ENCODE results near the gene EIF3J. TPM values are rescaled to one million over a fixed set of nuclear protein-coding genes. Genes with fewer than 3 reads are reported as not detected.

Gene EIF3J
- total and polyA plus RNA-seq, 4 donors = 23.5 to 49.9 (median 39.6) TPM

GRCh38 chr15:44585633-44586032, 48.7 kb downstream of the EIF3J start:
- no peak for TF ChIP-seq YY1 (IDR thresholded peaks at IDR 0.05)
- no peak for TF ChIP-seq GABPA (IDR thresholded peaks at IDR 0.05 in 1 of 2, conservative IDR thresholded peaks at IDR 0.05 in 1 of 2)
- TF ChIP-seq JUND (IDR thresholded peaks at IDR 0.05) = no peak
- TF ChIP-seq FOXA2 (IDR thresholded peaks at IDR 0.05) = no peak
- no peak for TF ChIP-seq ZBTB33 (IDR thresholded peaks at IDR 0.05)
- no peak for TF ChIP-seq HNF4G (IDR thresholded peaks at IDR 0.05)
- TF ChIP-seq RXRA (IDR thresholded peaks at IDR 0.05) = no peak
- no peak for TF ChIP-seq FOXA1 (IDR thresholded peaks at IDR 0.05)
- no peak for TF ChIP-seq HNF4A (conservative IDR thresholded peaks at IDR 0.05)
- TF ChIP-seq REST (IDR thresholded peaks at IDR 0.05) = no peak
- no peak for TF ChIP-seq MAX (IDR thresholded peaks at IDR 0.05)
- no peak for TF ChIP-seq CTCF (IDR thresholded peaks at IDR 0.05; ENCODE audit: low read depth, low read length, missing input control)
- TF ChIP-seq TAF1 (conservative IDR thresholded peaks at IDR 0.05) = no peak
- TF ChIP-seq RAD21 (IDR thresholded peaks at IDR 0.05) = no peak
- TF ChIP-seq EGR1 (IDR thresholded peaks at IDR 0.05; ENCODE audit: low read depth in 2 of 2) = no peak
- TF ChIP-seq SP1 (IDR thresholded peaks at IDR 0.05) = no peak
- TF ChIP-seq NR2F2 (IDR thresholded peaks at IDR 0.05) = no peak
- TF ChIP-seq ATF3 (IDR thresholded peaks at IDR 0.05) = no peak
- no peak overlapping the region for H3K4me3 ChIP-seq (ENCODE audit: low read depth in 1 of 3, low read length in 3 of 3)
- peaks cover 0 to 4% (median 0%) of the 10 kb centered on the region in 4 donors for H3K9me3 ChIP-seq (ENCODE audit: control insufficient read depth in 4 of 4, low read length in 3 of 4)
- peaks cover 12 to 68% (median 61%) of the 10 kb centered on the region in 4 donors for H3K36me3 ChIP-seq (ENCODE audit: control insufficient read depth in 4 of 4, insufficient read depth in 3 of 4, low read depth in 1 of 4, low read length in 3 of 4)
- no peaks in the 10 kb centered on the region for H3K4me1 ChIP-seq (ENCODE audit: control insufficient read depth in 4 of 4, insufficient read depth in 4 of 4, low read length in 3 of 4)
- no peak overlapping the region for H3K27ac ChIP-seq (ENCODE audit: low read depth in 1 of 2, low read length in 2 of 2)
- 92% methylated on average over 2 of the region's 2 CpGs for WGBS
- H3K27me3 ChIP-seq (ENCODE audit: control insufficient read depth in 4 of 4, insufficient read depth in 4 of 4, low read length in 3 of 4) = no peaks in the 10 kb centered on the region
- no peak for DNase-seq (ENCODE audit: low spot score)
- H3K9ac ChIP-seq (ENCODE audit: low read depth in 1 of 2, low read length in 2 of 2) = no peak overlapping the region

Data from liver (tissue), 9 donors.